Upper lobe of right lung (tissue), 1 donor: Measurements from ENCODE around the gene GPC3. TPM values are rescaled to one million over a fixed set of nuclear protein-coding genes. Genes with fewer than 3 reads are reported as not detected.

Experiments
- ATAC-seq: fragments of 200-7000 bp; cut with Tn5 transposase; one replicate; pipeline ENCODE4 v1.9.1; 2020; ENCODE audit warnings: mild to moderate bottlenecking, moderate library complexity
- DNase-seq: peaks from one replicate; pipeline ENCODE4 v3.0.0-alpha.2; 2020
- H3K27ac ChIP-seq: fragments of 200-600 bp; one replicate; pipeline ENCODE4 v1.8.0; 2022
- H3K27me3 ChIP-seq: fragments of 200-600 bp; one replicate; pipeline ENCODE4 v1.8.0; 2022; ENCODE audit warnings: mild to moderate bottlenecking
- H3K36me3 ChIP-seq: fragments of 200-600 bp; one replicate; pipeline ENCODE4 v1.8.0; 2022
- H3K4me1 ChIP-seq: fragments of 200-600 bp; one replicate; pipeline ENCODE4 v1.8.0; 2022
- H3K4me3 ChIP-seq: fragments of 200-600 bp; one replicate; pipeline ENCODE4 v1.8.0; 2022; ENCODE audit warnings: mild to moderate bottlenecking
- H3K9me3 ChIP-seq: fragments of 200-600 bp; one replicate; pipeline ENCODE4 v1.8.0; 2022
- CTCF ChIP-seq: fragments of 200-600 bp; IDR thresholded peaks from one replicate; pipeline ENCODE4 v1.8.0; 2022; ENCODE audit warnings: antibody characterized with exemption
- intact Hi-C: fragments of 100-400 bp; cut with DNase I; formaldehyde crosslinking; loops from one replicate; pipeline ENCODE4 v1.11.0; 2022
- total RNA-seq: library from RNA; stranded (reverse); fragmentation: NEBNext Ultra II Directional; extraction: Animal tissue kit (Norgen Biotek cat#: 25700); gene quantifications from one replicate; pipeline ENCODE4 v1.2.1, GENCODE V29; 2021
- donor health status: DM: no; HTN: yes; CAD: no; lungs with severe emphysema.

Gene GPC3
- total RNA-seq, 1 donor from 2014 or later, result 67.7 TPM

- no peak for TF ChIP-seq CTCF
- Histone ChIP-seq H3K36me3 (no peaks in the 10 kb centered on the region), H3K9me3 (no peaks in the 10 kb centered on the region), H3K4me1 (no peaks in the 10 kb centered on the region), H3K27ac (no peak overlapping the region), H3K4me3 (no peak overlapping the region), H3K27me3 (no peaks in the 10 kb centered on the region)
- ATAC-seq, result no peak
- DNase-seq, result no peak
- intact Hi-C loops, result no loop called here
These were observed 278.5 kb downstream of the GPC3 start for GRCh38 chrX:133706890-133707289.

- intact Hi-C loops, result no loop called here
- Histone ChIP-seq H3K4me3 (no peak overlapping the region), H3K9me3 (no peaks in the 10 kb centered on the region), H3K36me3 (no peaks in the 10 kb centered on the region), H3K27ac (no peak overlapping the region), H3K4me1 (no peaks in the 10 kb centered on the region), H3K27me3 (no peaks in the 10 kb centered on the region)
- no peak for TF ChIP-seq CTCF
- no peak for ATAC-seq
- no peak for DNase-seq
These were observed 283.2 kb downstream of the GPC3 start for GRCh38 chrX:133702230-133702629.

GRCh38 chrX:133699023-133699728, 286.2 kb downstream of the GPC3 start:
- no peaks in the 10 kb centered on the region for H3K9me3 ChIP-seq
- H3K27me3 ChIP-seq, result no peaks in the 10 kb centered on the region
- intact Hi-C loops, result no loop called here
- H3K36me3 ChIP-seq, result no peaks in the 10 kb centered on the region
- H3K4me1 ChIP-seq, result no peaks in the 10 kb centered on the region
- H3K27ac ChIP-seq, result no peak overlapping the region
- no peak for TF ChIP-seq CTCF
- H3K4me3 ChIP-seq, result no peak overlapping the region
- DNase-seq (no peak), ATAC-seq (no peak)

- Histone ChIP-seq H3K9me3 (no peaks in the 10 kb centered on the region), H3K27me3 (no peaks in the 10 kb centered on the region), H3K36me3 (no peaks in the 10 kb centered on the region), H3K4me1 (no peaks in the 10 kb centered on the region), H3K27ac (no peak overlapping the region), H3K4me3 (no peak overlapping the region)
- intact Hi-C loops, result no loop called here
- DNase-seq (no peak), ATAC-seq (no peak)
- TF ChIP-seq CTCF, result no peak
These were observed 287.1 kb downstream of the GPC3 start for GRCh38 chrX:133698298-133698697.

- H3K27me3 ChIP-seq, result no peaks in the 10 kb centered on the region
- H3K4me1 ChIP-seq, result no peaks in the 10 kb centered on the region
- no peaks in the 10 kb centered on the region for H3K36me3 ChIP-seq
- H3K9me3 ChIP-seq, result no peaks in the 10 kb centered on the region
- no peak overlapping the region for H3K27ac ChIP-seq
- H3K4me3 ChIP-seq, result no peak overlapping the region
- ATAC-seq (no peak), DNase-seq (no peak)
- TF ChIP-seq CTCF, result no peak
- intact Hi-C loops, result no loop called here
These were observed 287.7 kb downstream of the GPC3 start for GRCh38 chrX:133697656-133698055.
